PC-3 (cell line): ENCODE data around the gene NKD1. TPM values are rescaled to one million over a fixed set of nuclear protein-coding genes. Genes with fewer than 3 reads are reported as not detected.

Experiments used
- ATAC-seq: fragments of 200-7000 bp; cut with Tn5 transposase; 2 replicates; pipeline ENCODE4 v1.9.1; 2020; ENCODE audit warnings: mild to moderate bottlenecking, moderate library complexity
- BruUV-seq: library from RNA; stranded (reverse); fragments of 400-500 nt; replicated peaks from 2 replicates; lab custom pipeline; 2021; lab: Mats Ljungman, UMichigan
- CTCF ChIA-PET: fragments of 300-600 bp; sonication (Branson Sonifier 250); formaldehyde crosslinking; loops from one replicate; lab custom pipeline; 2022; ENCODE audit warnings: antibody characterized with exemption; lab: Charles Lee
- POLR2A ChIA-PET: fragments of 300-600 bp; sonication (Branson Sonifier 250); formaldehyde crosslinking; loops from one replicate; lab custom pipeline; 2022; ENCODE audit warnings: antibody characterized with exemption; ENCODE audit not compliant: unreplicated experiment; lab: Charles Lee
- DNase-seq: peaks from one replicate; pipeline ENCODE4 v3.0.0-alpha.2; 2015
- H2AFZ ChIP-seq: fragments of 300-600 bp; sonication (generic); 2 replicates; pipeline ENCODE4 v1.6.0; 2016; ENCODE audit warnings: antibody characterized with exemption, low read length
- H3F3A ChIP-seq: fragments of 300-600 bp; sonication (generic); one replicate; pipeline ENCODE4 v1.6.0; 2017; ENCODE audit warnings: antibody characterized with exemption, low read length, control low read depth, mild to moderate bottlenecking; ENCODE audit not compliant: unreplicated experiment
- H3K27ac ChIP-seq: fragments of 300-600 bp; sonication (generic); 2 replicates; pipeline ENCODE4 v1.5.1; 2016; ENCODE audit warnings: mild to moderate bottlenecking, low read length
- H3K27me3 ChIP-seq: fragments of 300-600 bp; sonication (generic); 2 replicates; pipeline ENCODE4 v1.6.1; 2016; ENCODE audit warnings: low read length, mixed read lengths
- H3K36me3 ChIP-seq: fragments of 300-600 bp; sonication (generic); 2 replicates; pipeline ENCODE4 v1.6.1; 2016; ENCODE audit warnings: low read depth, mixed run types, low read length, mixed read lengths
- H3K4me1 ChIP-seq: fragments of 300-600 bp; sonication (generic); 2 replicates; pipeline ENCODE4 v1.5.1; 2016; ENCODE audit warnings: low read length; ENCODE audit not compliant: insufficient read depth
- H3K4me2 ChIP-seq: fragments of 300-600 bp; sonication (generic); 2 replicates; pipeline ENCODE4 v1.6.0; 2016; ENCODE audit warnings: low read length
- H3K4me3 ChIP-seq: fragments of 300-600 bp; sonication (generic); 2 replicates; pipeline ENCODE4 v1.5.1; 2016; ENCODE audit warnings: mild to moderate bottlenecking, low read length, mixed read lengths
- H3K79me2 ChIP-seq: fragments of 300-600 bp; sonication (generic); 2 replicates; pipeline ENCODE4 v1.6.1; 2017; ENCODE audit warnings: low read length, mixed read lengths
- H3K9ac ChIP-seq: fragments of 300-600 bp; sonication (generic); 2 replicates; pipeline ENCODE4 v1.6.0; 2016; ENCODE audit warnings: mild to moderate bottlenecking, low read length
- H3K9me2 ChIP-seq: fragments of 300-600 bp; sonication (generic); replicated peaks from 2 replicates; pipeline ENCODE4 v1.6.1; 2016; ENCODE audit warnings: mixed run types, low read length, mixed read lengths
- H3K9me3 ChIP-seq: fragments of 300-600 bp; sonication (generic); 2 replicates; pipeline ENCODE4 v1.6.1; 2016; ENCODE audit warnings: low read length, mixed read lengths
- H4K20me1 ChIP-seq: fragments of 300-600 bp; sonication (generic); 2 replicates; pipeline ENCODE4 v1.6.1; 2016; ENCODE audit warnings: low read length, mixed read lengths
- EZH2 ChIP-seq: fragments of 300-600 bp; sonication (generic); IDR thresholded peaks from one replicate; pipeline ENCODE4 v1.6.1; 2017; ENCODE audit warnings: antibody characterized with exemption, mild to moderate bottlenecking, low read length; ENCODE audit not compliant: unreplicated experiment
- EZH2phosphoT487 ChIP-seq: fragments of 300-600 bp; sonication (generic); IDR thresholded peaks from 2 replicates; pipeline ENCODE4 v1.6.1; 2018; ENCODE audit warnings: mild to moderate bottlenecking, antibody characterized with exemption, low read length, borderline replicate concordance
- intact Hi-C: fragments of 100-400 bp; cut with micrococcal nuclease; formaldehyde crosslinking; loops from 2 replicates; pipeline ENCODE4 v1.9.0; 2023
- total RNA-seq: library from RNA; depleted of rRNA; stranded (reverse); fragments of >200 nt; gene quantifications from 2 replicates; pipeline ENCODE4 v1.2.3, GENCODE V29; 2014
- TF ChIP-seq, protein P1 (sequence below): fragments of 300-600 bp; sonication (generic); conservative IDR thresholded peaks from 2 replicates; pipeline ENCODE4 v1.5.1; 2017; ENCODE audit warnings: antibody characterized with exemption, low read depth, mild to moderate bottlenecking, low read length

The NKD1 gene
- total RNA-seq, 1 experiment from 2014 or later, result 0.07 TPM

DNA sequence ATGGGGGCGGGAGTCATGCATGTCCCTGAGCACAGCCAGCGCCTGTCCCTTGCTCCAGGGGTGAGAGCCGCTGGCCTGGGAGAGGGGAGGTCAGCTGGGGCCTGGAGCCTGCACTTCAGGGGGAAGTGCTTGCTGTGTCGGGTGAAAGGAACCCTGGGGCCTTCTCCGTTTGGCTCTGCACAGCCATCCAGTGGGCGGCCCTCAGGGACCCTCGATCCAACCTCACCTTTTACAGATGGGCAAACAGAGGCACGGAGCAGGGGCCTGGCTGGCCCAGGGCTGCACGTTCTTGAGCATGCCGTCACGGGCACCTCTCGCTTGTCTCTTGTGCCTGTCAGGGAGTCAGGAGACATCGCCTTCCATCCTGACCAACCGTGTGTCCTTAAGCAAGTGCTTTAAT, 131.1 kb downstream of the NKD1 start:
- no peaks in the 10 kb centered on the region for H3K9me3 ChIP-seq
- H3K79me2 ChIP-seq, result no peaks in the 10 kb centered on the region
- intact Hi-C loops, result no loop called here
- H2AFZ ChIP-seq, result no peak overlapping the region
- no peak overlapping the region for H3K9ac ChIP-seq
- no peak overlapping the region for H3K4me3 ChIP-seq
- TF ChIP-seq EZH2, result no peak
- TF ChIP-seq, protein P1, sequence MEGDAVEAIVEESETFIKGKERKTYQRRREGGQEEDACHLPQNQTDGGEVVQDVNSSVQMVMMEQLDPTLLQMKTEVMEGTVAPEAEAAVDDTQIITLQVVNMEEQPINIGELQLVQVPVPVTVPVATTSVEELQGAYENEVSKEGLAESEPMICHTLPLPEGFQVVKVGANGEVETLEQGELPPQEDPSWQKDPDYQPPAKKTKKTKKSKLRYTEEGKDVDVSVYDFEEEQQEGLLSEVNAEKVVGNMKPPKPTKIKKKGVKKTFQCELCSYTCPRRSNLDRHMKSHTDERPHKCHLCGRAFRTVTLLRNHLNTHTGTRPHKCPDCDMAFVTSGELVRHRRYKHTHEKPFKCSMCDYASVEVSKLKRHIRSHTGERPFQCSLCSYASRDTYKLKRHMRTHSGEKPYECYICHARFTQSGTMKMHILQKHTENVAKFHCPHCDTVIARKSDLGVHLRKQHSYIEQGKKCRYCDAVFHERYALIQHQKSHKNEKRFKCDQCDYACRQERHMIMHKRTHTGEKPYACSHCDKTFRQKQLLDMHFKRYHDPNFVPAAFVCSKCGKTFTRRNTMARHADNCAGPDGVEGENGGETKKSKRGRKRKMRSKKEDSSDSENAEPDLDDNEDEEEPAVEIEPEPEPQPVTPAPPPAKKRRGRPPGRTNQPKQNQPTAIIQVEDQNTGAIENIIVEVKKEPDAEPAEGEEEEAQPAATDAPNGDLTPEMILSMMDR, result no peak
- TF ChIP-seq EZH2phosphoT487, result no peak
- H3K9me2 ChIP-seq, result no peaks in the 10 kb centered on the region
- CTCF ChIA-PET, result no interaction called here
- ATAC-seq (no peak), DNase-seq (no peak)
- H3K36me3 ChIP-seq, result no peaks in the 10 kb centered on the region
- no peaks in the 10 kb centered on the region for H4K20me1 ChIP-seq
- POLR2A ChIA-PET, result no interaction called here
- no peaks in the 10 kb centered on the region for H3F3A ChIP-seq
- no peaks in the 10 kb centered on the region for H3K27me3 ChIP-seq
- H3K4me2 ChIP-seq, result no peak overlapping the region
- no TSS peak for BruUV-seq
- H3K4me1 ChIP-seq, result no peaks in the 10 kb centered on the region
- H3K27ac ChIP-seq, result no peak overlapping the region

DNA sequence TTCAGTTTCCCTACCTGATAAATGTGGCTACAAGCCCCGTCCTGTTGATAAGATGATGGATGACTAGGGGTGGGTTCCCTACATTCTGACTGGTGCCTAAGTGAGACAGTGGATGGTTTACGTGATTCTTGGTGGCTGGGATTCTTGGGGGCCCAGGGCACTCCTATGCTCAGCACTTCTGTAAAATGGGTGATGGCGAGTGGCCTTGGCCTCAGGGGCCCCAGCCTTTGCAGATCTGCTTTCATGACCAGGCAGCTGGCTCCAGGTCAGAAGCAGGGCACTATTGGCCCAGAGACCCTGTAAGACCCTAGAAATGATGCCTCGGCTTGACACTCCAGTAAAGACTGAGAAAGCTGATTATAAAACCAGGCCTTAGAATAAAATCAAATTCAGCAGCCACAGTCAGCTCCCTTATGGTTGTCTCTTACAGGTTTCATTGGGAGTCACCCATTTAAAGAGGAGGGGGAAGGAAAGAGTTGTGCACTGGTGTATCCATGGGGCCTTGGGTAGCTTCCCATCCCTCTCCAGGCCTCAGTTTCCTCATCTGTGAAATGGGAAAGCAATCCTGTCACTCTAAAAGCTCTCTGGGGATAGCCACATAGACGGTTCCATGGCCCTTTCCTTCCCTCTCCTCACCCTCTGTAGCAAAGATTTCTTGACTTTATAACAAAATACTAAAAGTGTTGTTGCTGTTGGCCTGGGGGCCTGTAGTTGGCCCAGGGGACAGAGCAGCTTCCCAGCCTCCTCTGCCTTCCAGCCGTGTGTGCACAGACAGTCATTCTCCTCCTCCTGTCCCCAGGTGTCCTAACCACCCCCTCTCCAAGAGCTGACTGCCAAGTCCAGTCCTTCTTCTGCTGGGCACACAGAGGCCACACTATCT, 131.7 kb downstream of the NKD1 start:
- no peak for ATAC-seq
- Histone ChIP-seq H3K79me2 (no peaks in the 10 kb centered on the region), H3K9ac (no peak overlapping the region), H3K27ac (no peak overlapping the region), H3K9me2 (no peaks in the 10 kb centered on the region), H3K9me3 (no peaks in the 10 kb centered on the region), H3K4me1 (no peaks in the 10 kb centered on the region), H3K4me3 (no peak overlapping the region), H3K27me3 (no peaks in the 10 kb centered on the region), H2AFZ (no peak overlapping the region), H3K4me2 (no peak overlapping the region), H3K36me3 (no peaks in the 10 kb centered on the region), H4K20me1 (no peaks in the 10 kb centered on the region), H3F3A (no peaks in the 10 kb centered on the region)
- DNase-seq, result no peak
- CTCF ChIA-PET, result no interaction called here
- intact Hi-C loops, result no loop called here
- no TSS peak for BruUV-seq
- POLR2A ChIA-PET, result no interaction called here
- TF ChIP-seq, protein P1, result no peak
- TF ChIP-seq EZH2 (no peak), EZH2phosphoT487 (no peak)

GRCh38 chr16:50680556-50680893, 132.3 kb downstream of the NKD1 start:
- no peaks in the 10 kb centered on the region for H3K9me2 ChIP-seq
- no peak overlapping the region for H3K4me3 ChIP-seq
- ChIA-PET POLR2A (no interaction called here), CTCF (no interaction called here)
- no peak overlapping the region for H3K9ac ChIP-seq
- no peaks in the 10 kb centered on the region for H3K27me3 ChIP-seq
- no peak overlapping the region for H2AFZ ChIP-seq
- no peaks in the 10 kb centered on the region for H3K4me1 ChIP-seq
- ATAC-seq, result no peak
- no peaks in the 10 kb centered on the region for H3K36me3 ChIP-seq
- no peaks in the 10 kb centered on the region for H4K20me1 ChIP-seq
- H3K9me3 ChIP-seq, result no peaks in the 10 kb centered on the region
- intact Hi-C loops, result no loop called here
- TF ChIP-seq EZH2 (no peak), EZH2phosphoT487 (no peak)
- TF ChIP-seq, protein P1, result no peak
- no TSS peak for BruUV-seq
- H3K27ac ChIP-seq, result no peak overlapping the region
- H3F3A ChIP-seq, result no peaks in the 10 kb centered on the region
- DNase-seq, result no peak
- H3K4me2 ChIP-seq, result no peak overlapping the region
- no peaks in the 10 kb centered on the region for H3K79me2 ChIP-seq
